ENCODE measurements around the gene APBB2.

The APBB2 gene

DNA sequence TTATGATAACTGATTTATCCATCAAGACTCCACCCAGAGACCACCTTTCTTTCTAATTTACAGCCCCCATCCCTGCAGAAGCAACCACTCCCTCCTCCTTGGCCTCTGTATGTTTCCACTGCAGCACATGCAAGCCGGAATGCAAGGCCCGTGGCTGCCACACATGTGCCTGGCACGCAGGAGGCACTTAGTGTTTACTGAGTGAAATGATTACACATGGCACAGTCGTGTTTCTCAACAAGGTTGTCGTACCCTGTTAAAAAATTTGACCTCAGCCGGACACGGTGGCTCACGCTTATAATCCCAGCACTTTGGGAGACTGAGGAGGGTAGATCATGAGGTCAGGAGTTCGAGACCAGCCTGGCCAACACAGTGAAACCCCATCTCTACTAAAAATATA is 104.3 kb downstream of the APBB2 start:
- TF ChIP-seq GATA3 (IDR thresholded peaks at IDR 0.05; ENCODE audit: low read depth, low read length) (no peak), GATA2 (IDR thresholded peaks at IDR 0.05; ENCODE audit: low read depth, low read length) (no peak)

DNA sequence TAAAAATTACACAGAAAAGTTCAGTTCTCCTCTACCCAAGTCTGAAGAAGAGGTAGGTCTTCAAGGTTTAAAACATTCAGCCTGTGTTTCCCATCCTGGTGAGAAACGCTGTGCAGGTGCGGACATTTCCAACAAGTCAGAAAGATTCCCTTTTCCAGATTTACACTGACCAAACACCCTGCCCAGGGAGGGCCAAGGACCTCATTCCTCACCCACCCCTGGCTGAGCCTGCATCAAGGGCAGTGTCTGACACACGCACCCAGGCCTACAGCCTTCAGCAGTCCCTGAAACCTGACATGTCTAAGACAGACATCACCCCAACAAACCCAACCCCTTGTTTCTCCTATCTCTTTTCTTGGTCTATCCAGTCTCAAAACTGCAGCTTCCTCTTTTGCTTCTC is 105.9 kb downstream of the APBB2 start:
- TF ChIP-seq GATA3 (IDR thresholded peaks at IDR 0.05; ENCODE audit: low read depth, low read length) (no peak), GATA2 (IDR thresholded peaks at IDR 0.05; ENCODE audit: low read depth, low read length) (no peak)

GRCh38 chr4:41106694-41107419 is 107.5 kb downstream of the APBB2 start:
- TF ChIP-seq GATA3 (IDR thresholded peaks at IDR 0.05; ENCODE audit: low read depth, low read length) (no peak), GATA2 (IDR thresholded peaks at IDR 0.05; ENCODE audit: low read depth, low read length) (no peak)

- no peak for TF ChIP-seq GATA2 (IDR thresholded peaks at IDR 0.05; ENCODE audit: low read depth, low read length)
These were observed 108.3 kb downstream of the APBB2 start for GRCh38 chr4:41106081-41106480.

- TF ChIP-seq GATA2 (IDR thresholded peaks at IDR 0.05; ENCODE audit: low read depth, low read length) (no peak), GATA3 (IDR thresholded peaks at IDR 0.05; ENCODE audit: low read depth, low read length) (no peak)
These were observed 110.2 kb downstream of the APBB2 start for GRCh38 chr4:41104155-41104554.

DNA sequence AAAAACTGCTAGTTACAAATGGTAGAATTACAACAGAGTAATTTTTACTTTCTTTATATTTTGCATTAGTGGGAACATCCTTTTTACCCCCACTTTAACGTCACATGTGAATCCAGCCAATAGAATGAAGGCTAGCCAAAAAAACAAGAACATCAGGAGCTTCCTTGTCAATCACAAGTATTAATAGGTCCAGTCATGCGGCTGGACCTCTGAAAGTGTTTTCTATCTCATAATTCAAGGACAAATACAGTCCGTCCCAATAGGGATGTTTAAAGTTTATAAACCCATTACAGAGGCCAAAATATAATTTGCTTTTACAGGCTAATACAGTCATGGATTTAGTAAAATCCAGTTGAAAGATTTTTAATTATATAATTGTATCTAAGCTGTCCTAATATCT is 110.7 kb downstream of the APBB2 start:
- TF ChIP-seq GATA2 (IDR thresholded peaks at IDR 0.05; ENCODE audit: low read depth, low read length) (no peak), GATA3 (IDR thresholded peaks at IDR 0.05; ENCODE audit: low read depth, low read length) (no peak)

DNA sequence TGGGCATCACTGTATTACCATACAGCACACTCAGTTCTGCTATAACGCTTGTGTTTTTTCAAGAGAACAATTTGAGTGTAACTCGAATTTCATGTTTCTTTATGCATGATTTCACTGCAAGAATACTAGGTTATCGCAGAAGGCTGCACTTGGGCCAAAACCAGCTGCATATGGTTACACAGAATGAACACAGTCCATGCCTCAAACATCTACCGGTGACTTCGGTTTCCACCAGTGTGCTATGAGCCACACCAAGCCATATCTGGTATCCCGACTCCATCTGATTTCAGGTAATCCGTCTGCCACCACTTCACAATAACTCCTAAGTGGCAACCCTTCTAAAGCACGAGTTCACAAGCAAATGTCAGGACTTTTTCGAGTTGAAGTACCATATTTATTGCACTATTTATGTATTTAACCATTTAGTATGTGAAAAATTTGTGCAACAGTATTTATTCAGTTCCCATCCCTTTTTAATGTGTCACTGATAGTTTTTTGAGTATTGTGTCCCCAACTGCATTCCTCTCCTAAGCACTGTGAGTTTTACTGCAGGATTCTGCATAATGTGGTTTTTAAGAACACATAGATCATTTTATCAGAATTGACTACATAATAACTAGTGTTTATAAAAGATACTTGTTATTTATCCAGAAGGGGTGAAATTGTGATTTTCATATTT is 111.8 kb downstream of the APBB2 start:
- TF ChIP-seq GATA2 (IDR thresholded peaks at IDR 0.05; ENCODE audit: low read depth, low read length) (no peak), GATA3 (IDR thresholded peaks at IDR 0.05; ENCODE audit: low read depth, low read length) (no peak)

GRCh38 chr4:41098093-41099048 is 116.0 kb downstream of the APBB2 start:
- no peak for TF ChIP-seq GATA2 (IDR thresholded peaks at IDR 0.05; ENCODE audit: low read depth, low read length)
- no peak for TF ChIP-seq GATA3 (IDR thresholded peaks at IDR 0.05; ENCODE audit: low read depth, low read length)

DNA sequence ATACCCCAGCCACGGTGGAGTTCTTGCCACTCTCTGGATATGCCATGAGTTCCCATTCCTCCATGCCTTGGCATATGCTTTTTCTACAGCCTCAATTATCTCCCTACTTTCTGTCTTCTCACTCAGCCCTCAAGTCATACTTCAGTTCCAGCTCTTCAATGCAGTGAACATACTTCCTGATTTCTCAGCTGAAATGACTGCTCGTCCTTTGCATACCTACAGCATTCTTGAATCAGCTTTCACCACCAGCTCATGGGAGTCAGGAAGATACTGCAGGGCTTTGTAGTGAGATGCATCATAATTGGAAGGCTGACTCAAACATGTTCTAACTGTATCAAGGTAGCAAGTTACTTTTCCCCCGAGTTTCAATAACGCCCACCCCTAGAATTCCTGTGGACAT is 118.4 kb downstream of the APBB2 start:
- TF ChIP-seq GATA2 (IDR thresholded peaks at IDR 0.05; ENCODE audit: low read depth, low read length): no peak
- TF ChIP-seq GATA3 (IDR thresholded peaks at IDR 0.05; ENCODE audit: low read depth, low read length): no peak

- TF ChIP-seq GATA3 (IDR thresholded peaks at IDR 0.05; ENCODE audit: low read depth, low read length): no peak
- TF ChIP-seq GATA2 (IDR thresholded peaks at IDR 0.05; ENCODE audit: low read depth, low read length): no peak
These were observed 119.0 kb downstream of the APBB2 start for GRCh38 chr4:41095192-41095872.

DNA sequence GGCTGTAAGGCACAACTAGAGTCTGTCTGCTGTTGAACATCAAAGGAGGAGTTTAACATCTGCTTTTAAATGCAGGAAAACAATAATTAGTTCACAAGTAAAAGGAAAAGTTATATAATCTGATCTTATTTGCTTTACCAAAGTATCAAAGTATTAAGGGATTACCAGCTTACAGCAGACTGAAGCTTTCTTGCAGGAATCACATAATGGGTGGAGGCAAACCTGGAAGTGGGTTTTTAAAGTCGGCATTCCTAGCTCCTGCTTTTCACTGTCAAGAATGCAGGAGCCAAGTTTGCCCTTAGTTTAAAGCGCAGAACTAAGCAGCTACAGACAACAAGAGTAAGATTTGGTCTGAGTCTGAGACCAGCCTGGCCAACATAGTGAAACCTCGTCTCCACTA is 122.2 kb downstream of the APBB2 start:
- TF ChIP-seq GATA3 (IDR thresholded peaks at IDR 0.05; ENCODE audit: low read depth, low read length): no peak
- no peak for TF ChIP-seq GATA2 (IDR thresholded peaks at IDR 0.05; ENCODE audit: low read depth, low read length)

DNA sequence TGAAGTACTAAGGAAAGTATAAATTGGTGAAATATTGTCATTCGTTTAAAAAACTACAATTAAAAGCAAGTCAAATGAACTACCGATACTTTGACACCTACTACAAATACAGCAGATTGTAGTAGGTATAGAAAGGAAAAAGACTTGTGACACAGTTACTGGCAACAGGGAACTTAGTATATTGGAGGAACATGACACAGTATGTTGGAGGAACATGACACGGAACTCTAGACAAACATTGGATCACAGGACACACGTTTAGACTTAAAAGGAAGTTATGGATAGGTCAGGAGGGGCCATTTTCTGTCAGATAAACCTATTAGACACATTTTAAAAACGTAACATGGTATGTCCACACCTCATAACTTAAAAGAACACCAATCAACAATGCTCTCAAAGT is 132.5 kb downstream of the APBB2 start:
- TF ChIP-seq GATA3 (IDR thresholded peaks at IDR 0.05; ENCODE audit: low read depth, low read length) (no peak), GATA2 (IDR thresholded peaks at IDR 0.05; ENCODE audit: low read depth, low read length) (no peak)

GRCh38 chr4:41080976-41081375 is 133.4 kb downstream of the APBB2 start:
- TF ChIP-seq GATA3 (IDR thresholded peaks at IDR 0.05; ENCODE audit: low read depth, low read length): no peak
- no peak for TF ChIP-seq GATA2 (IDR thresholded peaks at IDR 0.05; ENCODE audit: low read depth, low read length)
